COLO829 (cell line): ENCODE measurements around the gene DNAI7.

ENCODE experiments used
- DNase-seq: peaks from one replicate; pipeline ENCODE4 v3.0.0; 2012; ENCODE audit warnings: low spot score

Gene DNAI7

GRCh38 chr12:25100194-25101091 is 94.5 kb downstream of the DNAI7 start:
- DNase-seq: no peak

GRCh38 chr12:25099010-25099409 is 96.0 kb downstream of the DNAI7 start:
- no peak for DNase-seq

GRCh38 chr12:25089738-25090137 is 105.2 kb downstream of the DNAI7 start:
- DNase-seq: no peak

- DNase-seq: no peak
These were observed 107.4 kb downstream of the DNAI7 start for GRCh38 chr12:25087596-25087995.

- DNase-seq: no peak
These were observed 110.1 kb downstream of the DNAI7 start for GRCh38 chr12:25084816-25085215.

GRCh38 chr12:25083211-25083610 is 111.7 kb downstream of the DNAI7 start:
- no peak for DNase-seq

- DNase-seq: no peak
These were observed 112.3 kb downstream of the DNAI7 start for GRCh38 chr12:25082628-25083027.

GRCh38 chr12:25079393-25079792 is 115.6 kb downstream of the DNAI7 start:
- no peak for DNase-seq

- DNase-seq: no peak
These were observed 120.0 kb downstream of the DNAI7 start for GRCh38 chr12:25074954-25075353.

- DNase-seq: no peak
These were observed 120.8 kb downstream of the DNAI7 start for GRCh38 chr12:25074113-25074512.

- no peak for DNase-seq
These were observed 121.9 kb downstream of the DNAI7 start for GRCh38 chr12:25072906-25073650.

GRCh38 chr12:25071366-25071765 is 123.6 kb downstream of the DNAI7 start:
- no peak for DNase-seq

GRCh38 chr12:25069224-25069623 is 125.7 kb downstream of the DNAI7 start:
- DNase-seq: no peak

- no peak for DNase-seq
These were observed 129.9 kb downstream of the DNAI7 start for GRCh38 chr12:25065035-25065434.

- DNase-seq: no peak
These were observed 130.9 kb downstream of the DNAI7 start for GRCh38 chr12:25063873-25064628.

GRCh38 chr12:25058658-25059058 is 136.3 kb downstream of the DNAI7 start:
- no peak for DNase-seq
